ENCODE results near the gene NR1D1.

Gene NR1D1

DNA sequence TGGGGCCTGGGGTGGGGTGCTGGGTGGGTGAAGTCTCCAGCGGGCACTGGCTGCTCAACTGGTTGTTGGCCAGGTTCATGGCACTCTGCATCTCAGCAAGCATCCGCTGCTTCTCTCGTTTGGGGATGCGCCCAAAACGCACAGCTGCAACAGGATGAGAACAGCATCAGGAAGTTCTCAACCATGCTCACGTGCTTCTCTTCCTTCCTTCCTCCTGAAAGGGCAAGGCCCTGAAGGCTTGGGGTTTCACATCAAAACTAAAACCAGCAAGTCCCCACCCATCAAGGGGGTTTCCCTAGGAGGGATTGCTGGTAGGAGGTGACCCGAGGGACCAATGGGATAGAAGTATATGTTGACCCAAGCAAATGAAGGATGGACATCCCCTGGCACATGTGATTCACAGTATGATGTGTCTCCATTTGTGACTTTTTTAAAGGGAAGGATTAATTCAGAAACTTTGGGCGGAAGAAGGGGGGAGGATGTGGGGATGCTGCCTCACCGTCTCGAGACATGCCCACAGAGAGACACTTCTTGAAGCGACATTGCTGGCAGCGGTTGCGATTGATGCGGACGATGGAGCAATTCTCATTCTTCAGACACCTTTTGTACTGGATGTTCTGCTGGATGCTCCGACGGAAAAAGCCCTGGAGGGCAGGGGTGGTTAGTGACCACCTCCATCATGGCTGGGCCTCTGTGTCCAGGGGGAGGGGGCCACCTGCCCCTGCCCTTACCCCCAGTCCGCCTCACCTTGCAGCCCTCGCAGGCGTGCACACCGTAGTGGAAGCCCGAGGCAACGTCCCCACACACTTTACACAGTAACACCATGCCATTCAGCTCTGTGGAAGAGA lies 4.2 kb downstream of the NR1D1 start:
- DNase-seq: no peak

GRCh38 chr17:40095351-40095943 lies 4.9 kb downstream of the NR1D1 start:
- no peak for DNase-seq

- no peak for DNase-seq
These were observed 5.5 kb downstream of the NR1D1 start for GRCh38 chr17:40094874-40095273.

- no peak for DNase-seq
These were observed 6.7 kb downstream of the NR1D1 start for GRCh38 chr17:40093580-40094201.

DNA sequence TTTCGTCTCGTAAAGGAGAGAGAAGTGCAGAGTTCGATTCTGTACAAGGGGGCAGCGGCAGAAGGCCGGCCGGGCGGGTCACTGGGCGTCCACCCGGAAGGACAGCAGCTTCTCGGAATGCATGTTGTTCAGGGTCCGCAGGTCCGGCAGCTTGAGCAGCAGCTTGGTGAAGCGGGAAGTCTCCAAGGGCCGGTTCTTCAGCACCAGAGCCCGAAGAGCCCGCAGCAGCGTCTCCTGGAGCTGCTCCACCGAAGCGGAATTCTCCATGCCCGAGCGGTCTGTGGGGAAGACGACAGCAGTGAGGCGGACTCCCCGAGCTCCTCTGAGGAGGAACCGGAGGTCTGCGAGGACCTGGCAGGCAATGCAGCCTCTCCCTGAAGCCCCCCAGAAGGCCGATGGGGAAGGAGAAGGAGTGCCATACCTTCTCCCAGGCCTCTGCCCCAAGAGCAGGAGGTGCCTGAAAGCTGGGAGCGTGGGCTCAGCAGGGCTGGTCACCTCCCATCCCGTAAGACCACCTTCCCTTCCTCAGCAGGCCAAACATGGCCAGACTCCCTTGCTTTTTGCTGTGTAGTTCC lies 7.3 kb downstream of the NR1D1 start:
- no peak for DNase-seq

DNA sequence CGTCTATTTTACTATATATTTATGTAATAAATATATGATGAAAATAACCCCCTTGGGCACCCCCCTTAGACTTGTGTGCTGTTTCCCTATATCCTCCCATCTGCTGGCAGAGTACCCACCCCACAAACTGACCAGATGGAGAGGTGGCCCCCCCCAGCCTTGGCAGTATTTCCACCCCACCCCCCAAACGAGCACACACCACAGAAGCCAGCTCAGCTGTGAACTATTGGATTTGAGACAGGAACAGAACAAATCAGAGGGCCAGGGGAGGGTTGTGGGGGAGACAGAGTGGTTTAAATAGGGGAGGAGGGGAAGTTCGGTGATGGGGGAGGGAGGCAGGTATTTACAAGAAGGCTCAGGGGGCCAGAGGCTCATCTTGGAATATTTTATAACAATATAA lies 7.8 kb downstream of the NR1D1 start:
- DNase-seq: no peak

- DNase-seq: no peak
These were observed 8.5 kb downstream of the NR1D1 start for GRCh38 chr17:40091691-40092397.

DNA sequence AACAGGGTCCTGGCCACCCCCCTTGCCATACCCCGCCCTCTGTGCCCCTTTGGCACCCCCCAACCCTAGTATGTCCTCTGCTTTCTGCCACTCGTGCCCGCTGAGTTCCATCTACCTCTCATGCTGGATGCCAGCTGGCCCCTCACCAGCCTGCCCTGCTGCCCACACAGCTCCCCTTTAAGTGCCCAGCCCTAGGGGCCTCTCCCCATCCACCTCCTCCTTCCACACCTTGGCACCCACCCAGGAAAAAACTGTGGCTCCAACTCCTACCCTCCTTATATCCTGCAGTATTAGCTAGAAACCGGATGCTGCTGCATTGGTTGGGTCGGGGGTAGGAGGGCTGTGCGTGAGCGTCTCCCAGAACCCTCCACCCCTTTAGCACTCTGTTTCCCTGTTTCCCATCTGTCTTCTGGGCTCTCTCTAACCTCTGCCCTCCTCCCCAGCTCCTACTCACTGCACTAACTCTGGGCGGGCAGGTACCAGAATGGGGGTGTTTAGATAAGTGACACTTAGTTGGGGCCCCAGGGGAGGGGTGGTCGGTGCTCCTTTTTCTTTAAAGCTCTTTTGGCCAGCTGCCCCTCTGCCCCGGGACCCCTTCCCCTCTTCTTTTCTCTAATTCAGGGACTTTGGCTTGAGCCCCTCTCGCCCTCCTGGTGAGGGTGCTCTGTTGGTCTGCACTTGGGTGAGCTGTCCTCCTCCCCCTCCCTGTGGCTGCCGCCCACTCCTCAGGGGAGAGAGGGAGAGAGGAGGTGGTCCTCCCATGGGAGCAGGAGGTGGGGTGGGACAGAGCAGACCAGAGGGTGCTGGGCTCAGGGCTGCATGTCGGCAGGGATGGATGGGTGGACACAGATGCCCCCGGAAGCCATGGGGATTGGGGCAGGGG lies 9.9 kb downstream of the NR1D1 start:
- no peak for DNase-seq

- DNase-seq: no peak
These were observed 11.1 kb downstream of the NR1D1 start for GRCh38 chr17:40089077-40089895.

DNA sequence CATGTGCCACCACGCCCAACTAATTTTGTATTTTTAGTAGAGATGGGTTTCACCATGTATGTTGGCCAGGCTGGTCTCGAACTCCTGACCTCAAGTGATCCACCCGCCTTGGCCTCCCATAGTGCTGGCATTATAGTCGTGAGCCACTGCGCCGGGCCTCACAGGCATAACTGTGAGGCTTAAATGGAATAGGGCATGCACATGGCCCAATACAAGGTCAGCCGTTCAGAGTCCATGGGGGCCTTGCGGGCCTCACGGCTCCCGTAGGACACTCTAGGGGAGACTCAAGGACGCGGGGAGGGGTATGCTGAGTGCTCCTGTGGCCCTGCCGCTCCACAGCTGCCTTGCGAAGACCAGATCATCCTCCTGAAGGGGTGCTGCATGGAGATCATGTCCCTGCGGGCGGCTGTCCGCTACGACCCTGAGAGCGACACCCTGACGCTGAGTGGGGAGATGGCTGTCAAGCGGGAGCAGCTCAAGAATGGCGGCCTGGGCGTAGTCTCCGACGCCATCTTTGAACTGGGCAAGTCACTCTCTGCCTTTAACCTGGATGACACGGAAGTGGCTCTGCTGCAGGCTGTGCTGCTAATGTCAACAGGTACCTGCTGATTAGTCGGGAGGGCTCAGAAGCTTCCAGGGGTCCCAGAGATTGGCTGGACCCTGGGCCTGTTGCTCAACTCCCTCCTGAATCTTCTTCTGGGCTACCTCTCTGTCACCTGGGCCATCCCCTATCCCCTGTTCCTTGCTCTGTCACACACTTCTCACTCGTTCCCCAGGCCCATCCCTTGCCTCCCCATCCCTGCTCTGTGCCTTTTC lies 12.3 kb downstream of the NR1D1 start:
- DNase-seq: no peak

GRCh38 chr17:40087049-40087794 lies 13.2 kb downstream of the NR1D1 start:
- DNase-seq: no peak

GRCh38 chr17:40086150-40087044 lies 14.0 kb downstream of the NR1D1 start:
- DNase-seq: no peak

GRCh38 chr17:40084477-40084876 lies 15.9 kb downstream of the NR1D1 start:
- DNase-seq: no peak

- DNase-seq: no peak
These were observed 20.8 kb downstream of the NR1D1 start for GRCh38 chr17:40079545-40079944.

- DNase-seq: no peak
These were observed 23.8 kb downstream of the NR1D1 start for GRCh38 chr17:40076591-40076990.

- no peak for DNase-seq
These were observed 24.4 kb downstream of the NR1D1 start for GRCh38 chr17:40075942-40076498.

- peak; percentile 27 for DNase-seq
These were observed 25.0 kb downstream of the NR1D1 start for GRCh38 chr17:40075201-40075941.
